Measurements from ENCODE around the gene XPO6.
"Not testable (repeated sequence)": the region's sequence is repeated elsewhere in the genome, so short reads cannot be mapped to it uniquely, and the experiment has no call there.

The XPO6 gene, protein sequence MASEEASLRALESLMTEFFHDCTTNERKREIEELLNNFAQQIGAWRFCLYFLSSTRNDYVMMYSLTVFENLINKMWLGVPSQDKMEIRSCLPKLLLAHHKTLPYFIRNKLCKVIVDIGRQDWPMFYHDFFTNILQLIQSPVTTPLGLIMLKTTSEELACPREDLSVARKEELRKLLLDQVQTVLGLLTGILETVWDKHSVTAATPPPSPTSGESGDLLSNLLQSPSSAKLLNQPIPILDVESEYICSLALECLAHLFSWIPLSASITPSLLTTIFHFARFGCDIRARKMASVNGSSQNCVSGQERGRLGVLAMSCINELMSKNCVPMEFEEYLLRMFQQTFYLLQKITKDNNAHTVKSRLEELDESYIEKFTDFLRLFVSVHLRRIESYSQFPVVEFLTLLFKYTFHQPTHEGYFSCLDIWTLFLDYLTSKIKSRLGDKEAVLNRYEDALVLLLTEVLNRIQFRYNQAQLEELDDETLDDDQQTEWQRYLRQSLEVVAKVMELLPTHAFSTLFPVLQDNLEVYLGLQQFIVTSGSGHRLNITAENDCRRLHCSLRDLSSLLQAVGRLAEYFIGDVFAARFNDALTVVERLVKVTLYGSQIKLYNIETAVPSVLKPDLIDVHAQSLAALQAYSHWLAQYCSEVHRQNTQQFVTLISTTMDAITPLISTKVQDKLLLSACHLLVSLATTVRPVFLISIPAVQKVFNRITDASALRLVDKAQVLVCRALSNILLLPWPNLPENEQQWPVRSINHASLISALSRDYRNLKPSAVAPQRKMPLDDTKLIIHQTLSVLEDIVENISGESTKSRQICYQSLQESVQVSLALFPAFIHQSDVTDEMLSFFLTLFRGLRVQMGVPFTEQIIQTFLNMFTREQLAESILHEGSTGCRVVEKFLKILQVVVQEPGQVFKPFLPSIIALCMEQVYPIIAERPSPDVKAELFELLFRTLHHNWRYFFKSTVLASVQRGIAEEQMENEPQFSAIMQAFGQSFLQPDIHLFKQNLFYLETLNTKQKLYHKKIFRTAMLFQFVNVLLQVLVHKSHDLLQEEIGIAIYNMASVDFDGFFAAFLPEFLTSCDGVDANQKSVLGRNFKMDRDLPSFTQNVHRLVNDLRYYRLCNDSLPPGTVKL

DNA sequence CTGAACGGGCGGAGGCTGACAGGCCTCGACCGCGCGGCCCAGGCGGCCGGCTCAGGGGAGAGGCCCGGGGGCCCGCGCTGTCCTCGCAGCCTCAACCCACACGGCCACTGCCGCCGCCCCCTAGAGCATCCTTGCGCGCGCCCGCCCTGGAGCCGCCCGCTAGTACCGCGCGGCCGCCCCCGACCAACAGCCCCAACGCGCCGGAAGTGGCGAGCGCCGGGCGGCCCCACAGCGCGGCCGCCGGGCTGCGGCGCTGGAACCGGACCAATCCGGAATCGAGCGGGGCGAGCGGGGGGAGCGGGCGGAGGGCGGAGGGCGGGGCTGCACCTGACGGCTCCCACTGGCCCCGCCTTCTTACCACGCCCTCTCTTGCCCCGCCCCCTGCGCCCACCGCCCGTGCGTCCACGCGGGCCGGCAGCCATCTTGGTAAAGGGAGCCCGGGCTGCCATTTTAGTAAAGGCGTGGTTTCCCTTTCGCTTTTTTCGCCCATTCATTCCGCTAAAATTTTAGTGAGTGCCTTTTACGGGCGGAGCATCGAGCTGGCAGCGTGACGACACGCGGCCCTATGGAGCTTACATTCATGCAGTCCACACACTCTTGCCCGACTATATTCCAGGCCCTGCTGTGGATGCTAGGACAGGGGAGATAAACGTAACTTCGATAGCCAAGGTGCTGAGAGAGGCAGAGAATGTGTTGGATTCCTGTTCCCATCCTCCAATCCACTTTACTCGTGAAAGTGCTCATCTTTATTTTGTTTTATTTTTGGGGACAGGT lies at the start of gene XPO6:
TSS of gene XPO6 (minus strand) at position 208 of the 774 bp plus-strand sequence. CDS start 597 bp downstream, outside the sequence.
- peak; percentile 54 to 97 (median 92) for DNase-seq

DNA sequence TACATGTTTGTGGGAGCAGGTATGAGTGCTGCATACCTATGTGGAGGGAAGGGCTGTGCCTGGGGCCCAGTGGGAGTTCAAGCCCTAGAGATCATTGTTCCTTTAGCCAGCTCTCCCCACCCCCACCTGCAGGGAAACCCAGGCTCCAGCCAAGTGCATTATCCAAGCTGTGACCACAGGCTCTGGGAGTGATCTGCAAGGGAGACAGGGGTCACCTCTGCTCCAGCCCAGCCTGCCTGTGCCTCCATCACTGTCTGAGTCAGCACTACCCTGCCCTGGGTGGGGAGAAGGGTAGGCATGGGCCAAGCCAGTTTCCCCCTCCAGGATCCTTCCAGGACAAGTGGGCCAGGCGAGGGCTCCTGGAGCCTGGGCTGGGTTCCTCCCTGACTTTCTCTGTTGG lies 48.4 kb upstream of the XPO6 start:
- DNase-seq, result no peak

DNA sequence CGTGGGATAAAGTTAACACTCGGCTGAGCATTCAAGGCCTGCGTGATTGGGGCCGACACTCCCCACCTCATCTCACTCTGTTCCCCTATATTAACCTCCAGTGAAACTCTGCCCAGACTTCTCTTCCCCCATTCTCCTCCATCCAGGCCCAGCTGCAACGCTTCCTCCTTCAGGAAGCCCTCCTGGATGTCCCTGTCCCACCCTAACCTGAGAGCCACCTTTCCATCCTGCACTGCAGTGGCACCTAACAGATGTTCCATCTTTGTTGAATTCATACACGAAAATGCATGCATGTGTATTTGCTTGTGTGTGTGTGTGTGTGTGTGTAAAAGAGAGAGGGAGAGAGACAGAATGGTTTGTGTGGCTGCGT lies 48.0 kb upstream of the XPO6 start:
- no peak for DNase-seq

DNA sequence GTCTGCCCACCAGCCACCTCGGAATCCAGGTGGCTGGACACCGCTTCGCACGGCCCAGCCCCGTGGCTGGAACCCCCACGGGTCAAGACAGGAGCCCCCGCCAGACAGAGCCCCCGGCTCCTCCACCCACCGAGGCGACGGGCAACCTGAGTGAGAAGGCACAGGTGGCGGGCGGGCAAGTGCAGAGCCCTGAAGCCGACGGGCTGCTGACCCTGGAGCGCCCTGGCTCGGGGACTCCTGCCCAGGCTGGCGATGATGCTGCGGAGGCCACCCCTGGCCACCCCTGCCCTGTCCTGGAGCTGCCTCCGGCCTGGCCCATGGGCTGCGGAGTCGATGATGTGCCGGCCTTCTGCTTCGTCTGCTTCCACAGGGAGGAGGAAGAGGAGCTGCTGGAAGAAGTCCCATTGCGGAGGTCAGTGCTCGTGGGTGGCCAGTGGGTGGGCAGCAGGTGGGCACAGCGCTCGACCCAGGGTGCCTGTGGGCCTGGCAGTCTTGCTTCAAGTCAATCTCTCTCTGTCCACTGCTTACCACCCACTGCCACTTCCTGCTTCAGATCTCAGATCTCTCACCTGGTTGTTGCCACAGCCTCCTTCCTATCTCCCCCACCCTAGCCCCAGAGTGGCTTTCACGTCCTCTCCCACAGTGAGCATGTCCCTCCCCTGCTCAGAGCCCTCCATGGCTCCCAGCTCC lies 47.5 kb upstream of the XPO6 start:
- no peak for DNase-seq

DNA sequence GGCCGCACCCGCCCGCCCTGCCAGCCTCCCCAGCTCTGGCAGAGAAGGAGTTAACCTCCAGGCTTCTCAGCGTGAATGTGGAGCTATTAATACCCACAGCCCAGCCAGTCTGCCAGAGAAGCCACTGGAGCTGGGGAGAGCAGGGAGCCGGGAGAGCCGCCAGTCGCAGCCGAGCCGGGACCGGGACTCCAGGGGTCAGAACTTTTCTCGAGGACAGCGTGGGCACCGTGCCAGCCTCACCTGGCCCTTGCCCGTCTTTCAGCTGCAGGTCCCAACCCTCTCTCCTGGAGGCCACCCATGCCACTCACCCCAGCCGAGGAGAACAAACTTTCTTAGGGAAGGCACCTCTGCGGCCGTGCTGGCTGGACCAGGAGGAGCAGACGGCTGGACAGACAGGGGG lies 46.8 kb upstream of the XPO6 start:
- DNase-seq, result peak in 39 of 58 donors; percentile 6 to 62 (median 27)

DNA sequence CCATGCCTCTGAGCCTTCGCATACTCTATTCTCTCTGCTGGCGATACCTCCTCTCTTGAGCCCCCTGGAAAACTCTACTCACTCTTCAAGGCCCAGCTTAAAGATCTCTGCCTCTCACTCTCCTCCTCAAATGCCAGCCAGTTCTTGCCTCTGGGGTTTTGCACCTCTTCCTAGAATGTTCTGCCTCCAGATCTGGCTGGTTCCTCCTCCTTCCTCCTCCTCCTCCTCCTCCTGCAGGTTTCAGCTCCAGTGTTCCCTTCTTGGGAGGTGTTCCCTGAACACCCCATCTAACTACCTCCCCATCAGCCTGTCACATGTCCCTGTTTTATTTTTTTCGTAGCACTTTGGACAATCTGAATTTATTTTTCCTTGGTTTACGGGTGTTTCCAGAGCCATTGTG lies 45.5 kb upstream of the XPO6 start:
- DNase-seq, result no peak

DNA sequence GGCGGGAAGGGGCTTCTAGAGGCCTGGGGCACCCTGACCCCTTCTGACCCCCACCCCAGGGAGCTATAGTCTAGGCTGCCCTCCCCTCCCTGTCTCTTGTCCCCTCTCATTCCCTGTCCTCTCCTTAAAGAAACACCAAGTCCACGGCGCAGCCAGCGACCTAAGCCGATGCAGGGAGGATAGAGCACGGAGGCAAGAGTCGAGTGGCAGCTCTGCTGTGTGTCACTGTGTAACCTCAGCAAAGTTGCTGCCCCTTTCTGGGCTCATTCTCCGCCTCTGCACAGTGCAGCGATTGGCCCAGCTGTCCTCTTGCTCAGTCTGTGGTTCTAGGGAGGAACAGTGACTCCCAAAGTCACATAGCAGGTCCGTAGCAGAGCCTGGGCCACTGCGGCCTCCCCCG lies 44.1 kb upstream of the XPO6 start:
- DNase-seq, result no peak

- no peak for DNase-seq
Observed at GRCh38 chr16:28254158-28254557, 42.4 kb upstream of the XPO6 start.

GRCh38 chr16:28250999-28251398 lies 39.2 kb upstream of the XPO6 start:
- no peak for DNase-seq

- not testable (repeated sequence) for DNase-seq
Observed at GRCh38 chr16:28249483-28249882, 37.7 kb upstream of the XPO6 start.

GRCh38 chr16:28241924-28242323 lies 30.2 kb upstream of the XPO6 start:
- peak in 24 of 58 donors; percentile 1 to 60 (median 14) for DNase-seq

DNA sequence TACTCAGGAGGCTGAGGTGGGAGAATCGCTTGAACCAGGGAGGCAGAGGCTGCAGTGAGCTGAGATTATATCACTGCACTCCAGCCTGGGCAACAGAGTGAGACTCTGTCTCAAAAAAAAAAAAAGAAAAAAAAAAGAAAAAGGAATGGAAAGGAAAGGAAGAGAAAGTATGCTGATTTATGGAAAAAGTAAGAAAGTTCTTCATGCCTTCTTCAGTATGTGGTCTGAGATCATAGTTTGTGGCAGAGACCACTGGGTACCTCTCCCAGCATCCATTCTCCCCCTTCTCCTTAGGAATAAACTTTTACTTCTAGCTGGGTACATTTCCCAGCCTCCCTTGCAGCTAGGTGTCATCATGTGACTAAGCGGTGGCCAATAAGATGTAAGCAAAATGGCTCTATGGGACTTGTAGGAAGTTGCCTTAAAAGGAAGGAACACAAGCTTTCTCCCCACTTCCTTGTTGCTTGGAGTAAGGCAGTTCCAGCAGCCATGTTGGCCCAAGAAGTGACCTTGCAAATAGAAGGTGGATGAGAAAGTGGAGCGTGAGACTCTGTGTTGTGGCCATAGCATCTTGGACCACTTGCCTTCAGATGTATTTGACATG lies 26.1 kb upstream of the XPO6 start:
- no peak for DNase-seq

- no peak for DNase-seq
Observed at GRCh38 chr16:28231763-28232162, 20.0 kb upstream of the XPO6 start.

GRCh38 chr16:28223909-28224308 lies 12.1 kb upstream of the XPO6 start:
- not testable (repeated sequence) for DNase-seq

- not testable (repeated sequence) for DNase-seq
Observed at GRCh38 chr16:28219777-28220176, 8.0 kb upstream of the XPO6 start.

- DNase-seq, result no peak
Observed at GRCh38 chr16:28219282-28219681, 7.5 kb upstream of the XPO6 start.

GRCh38 chr16:28218109-28218508 lies 6.3 kb upstream of the XPO6 start:
- DNase-seq, result peak in 1 of 58 donors; percentile 4

- no peak for DNase-seq
Observed at GRCh38 chr16:28217326-28217725, 5.6 kb upstream of the XPO6 start.

GRCh38 chr16:28213396-28213795 lies 1.6 kb upstream of the XPO6 start:
- DNase-seq, result no peak

DNA sequence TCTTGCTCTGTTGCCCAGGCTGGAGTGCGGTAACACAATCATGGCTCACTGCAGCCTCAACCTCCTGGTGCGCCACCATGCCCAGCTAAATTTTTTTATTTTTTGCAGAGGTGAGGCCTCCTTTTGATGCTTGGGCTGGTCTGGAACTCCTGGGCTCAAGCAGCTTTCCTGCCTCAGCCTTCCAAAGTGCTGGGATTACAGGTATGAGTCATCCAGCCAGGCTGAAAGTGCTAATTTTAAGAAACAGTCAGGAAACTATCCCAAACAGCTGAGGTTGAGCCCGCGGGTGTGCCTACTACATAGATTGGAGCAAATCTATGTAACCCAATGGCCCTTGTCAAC lies 738 bp upstream of the XPO6 start:
- peak in 2 of 58 donors; percentile 2 to 30 for DNase-seq
